GM18499 (cell line): ENCODE measurements around the gene MSMO1.
A peak's percentile ranks its signal among the peaks of the same experiment; 100 is the strongest.
"Not testable (repeated sequence)": the region's sequence is repeated elsewhere in the genome, so short reads cannot be mapped to it uniquely, and the experiment has no call there.

ENCODE experiments used
- ATAC-seq: cut with Tn5 transposase; IDR thresholded peaks from one replicate; pipeline ENCODE4 v1.9.1; 2021; ENCODE audit warnings: moderate number of reproducible peaks; ENCODE audit not compliant: insufficient read depth, unreplicated experiment

Gene MSMO1

GRCh38 chr4:165327211-165328100, at the start of gene MSMO1:
Gene MSMO1 (plus strand): TSS chr4:165327669. CDS start chr4:165333371, 5,702 bp downstream.
- peak; percentile 97 for ATAC-seq

- not testable (repeated sequence) for ATAC-seq
Measured at GRCh38 chr4:165279531-165279930, 47.9 kb upstream of the MSMO1 start.

GRCh38 chr4:165284697-165285096, 42.8 kb upstream of the MSMO1 start:
- not testable (repeated sequence) for ATAC-seq

GRCh38 chr4:165286619-165287340, 40.7 kb upstream of the MSMO1 start:
- ATAC-seq = peak; percentile 73

DNA sequence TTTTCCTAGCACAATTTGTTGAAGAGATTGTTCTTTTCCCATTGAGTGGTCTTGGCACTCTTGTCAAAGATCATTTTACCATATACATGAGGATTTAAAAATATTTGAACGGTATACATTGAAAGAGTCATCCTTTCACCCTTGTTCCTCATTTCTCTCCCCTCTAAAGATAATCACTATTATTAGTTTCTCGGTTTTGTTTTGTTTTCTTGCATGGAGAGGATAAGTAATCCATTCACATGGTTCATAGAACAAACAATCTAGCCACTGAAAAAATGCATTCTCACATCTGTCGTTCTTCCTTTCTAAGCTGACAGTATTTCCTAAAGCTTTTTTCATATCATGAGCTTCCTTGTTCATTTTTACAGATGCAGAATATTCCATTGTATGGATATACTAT, 39.2 kb upstream of the MSMO1 start:
- ATAC-seq = no peak

GRCh38 chr4:165288639-165289422, 38.6 kb upstream of the MSMO1 start:
- ATAC-seq = no peak

- no peak for ATAC-seq
Measured at GRCh38 chr4:165289423-165289785, 38.1 kb upstream of the MSMO1 start.

GRCh38 chr4:165293061-165293460, 34.4 kb upstream of the MSMO1 start:
- no peak for ATAC-seq

GRCh38 chr4:165293927-165294649, 33.4 kb upstream of the MSMO1 start:
- no peak for ATAC-seq

DNA sequence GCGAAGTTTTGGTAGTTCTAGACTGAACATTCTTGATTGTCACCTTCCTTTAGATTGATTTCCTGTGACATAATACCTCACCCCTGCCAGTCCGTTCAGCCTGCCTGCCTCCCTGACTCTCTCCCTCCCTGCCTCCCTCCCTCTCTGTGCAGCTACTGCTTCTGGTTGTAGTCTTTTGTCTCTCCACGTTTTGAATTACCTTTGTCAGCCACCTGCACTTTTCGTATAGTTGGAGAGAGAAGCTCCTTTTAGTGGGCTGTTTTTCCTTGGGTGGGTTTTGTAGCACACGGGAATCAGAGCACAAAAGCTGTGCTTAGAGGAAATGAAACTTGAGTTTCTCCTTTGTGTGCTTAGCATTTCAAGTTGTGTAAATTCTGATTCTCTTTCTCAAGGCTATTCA, 32.6 kb upstream of the MSMO1 start:
- ATAC-seq = peak; percentile 78

GRCh38 chr4:165297626-165298025, 29.8 kb upstream of the MSMO1 start:
- no peak for ATAC-seq

DNA sequence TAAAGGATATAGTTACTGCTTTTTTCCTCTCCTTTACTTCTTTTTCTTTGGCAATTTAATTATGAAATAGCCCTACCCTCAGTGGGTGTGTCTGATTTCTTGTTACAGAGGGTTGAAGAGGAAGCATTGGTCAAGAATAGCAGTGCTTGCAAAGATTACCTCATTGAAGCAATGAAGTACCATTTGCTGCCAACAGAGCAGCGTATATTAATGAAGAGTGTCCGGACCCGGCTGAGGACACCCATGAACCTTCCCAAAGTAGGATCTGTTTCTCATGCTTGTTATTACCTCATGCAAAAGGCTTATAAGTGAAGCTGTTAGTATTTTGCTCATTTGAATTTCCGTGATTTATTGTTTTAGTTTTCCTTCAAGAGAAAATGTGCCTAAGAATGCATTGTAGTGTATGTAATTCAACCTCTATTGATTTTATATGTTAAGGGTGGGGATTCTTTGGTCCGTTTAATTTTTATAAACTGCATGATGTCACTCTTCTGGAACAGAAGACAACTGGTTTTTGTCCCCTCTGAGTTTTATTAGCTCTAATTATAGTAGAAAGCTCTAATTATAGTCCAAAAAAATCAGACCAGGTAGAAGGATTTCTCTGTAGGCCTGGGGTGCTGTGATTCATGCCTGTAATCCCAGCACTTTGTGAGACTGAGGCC, 27.9 kb upstream of the MSMO1 start:
- no peak for ATAC-seq

DNA sequence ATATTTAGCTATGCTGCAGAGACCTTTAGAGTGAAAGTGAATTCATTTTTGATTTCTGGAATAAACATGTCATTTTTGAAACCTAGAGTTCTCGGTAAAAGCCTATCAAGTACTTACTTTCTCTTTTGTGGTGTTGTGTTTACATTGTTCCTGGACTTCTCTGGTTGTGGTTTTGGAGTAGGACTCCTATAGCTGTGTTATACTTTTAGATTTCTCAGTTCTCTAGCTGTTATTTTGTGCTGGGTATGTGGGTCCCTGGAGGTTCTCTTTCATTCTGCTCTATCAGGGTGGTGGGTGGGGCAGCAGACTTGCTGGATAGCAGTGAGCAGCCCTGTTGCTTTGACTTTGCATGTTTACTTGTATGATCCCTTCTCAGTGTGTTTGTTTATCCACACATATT, 25.6 kb upstream of the MSMO1 start:
- peak; percentile 98 for ATAC-seq

- no peak for ATAC-seq
Measured at GRCh38 chr4:165302658-165303057, 24.8 kb upstream of the MSMO1 start.

GRCh38 chr4:165308166-165308565, 19.3 kb upstream of the MSMO1 start:
- ATAC-seq = no peak

- ATAC-seq = no peak
Measured at GRCh38 chr4:165308606-165309005, 18.9 kb upstream of the MSMO1 start.

GRCh38 chr4:165309456-165309855, 18.0 kb upstream of the MSMO1 start:
- ATAC-seq = no peak

- ATAC-seq = no peak
Measured at GRCh38 chr4:165312506-165312905, 15.0 kb upstream of the MSMO1 start.

GRCh38 chr4:165319030-165319429, 8.4 kb upstream of the MSMO1 start:
- no peak for ATAC-seq

DNA sequence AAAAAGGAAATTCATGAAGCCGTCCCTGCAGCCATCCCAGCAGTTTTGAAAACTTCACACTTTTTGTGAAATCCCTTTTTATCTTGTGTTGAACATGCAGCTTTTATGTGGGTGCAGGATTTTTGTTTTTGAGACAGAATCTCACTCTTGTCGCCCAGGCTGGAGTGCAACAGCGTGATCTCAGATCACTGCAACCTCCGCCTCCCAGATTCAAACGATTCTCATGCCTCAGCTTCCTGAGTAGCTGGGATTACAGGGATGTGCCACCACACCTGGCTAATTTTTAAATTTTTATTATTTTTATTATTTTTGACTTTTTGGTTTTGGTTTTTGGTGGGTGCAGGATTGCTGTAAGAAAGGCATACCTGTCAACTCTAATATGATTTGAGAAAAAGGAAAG, 8.0 kb upstream of the MSMO1 start:
- no peak for ATAC-seq
